ENCODE data around the gene SIRT6. TPM values are rescaled to one million over a fixed set of nuclear protein-coding genes. Genes with fewer than 3 reads are reported as not detected.
A peak's percentile ranks its signal among the peaks of the same experiment; 100 is the strongest.
"Not testable (repeated sequence)": the region's sequence is repeated elsewhere in the genome, so short reads cannot be mapped to it uniquely, and the experiment has no call there.

SIRT6 gene
- total RNA-seq, 1 experiment from 2014 or later, result 10.0 TPM

DNA sequence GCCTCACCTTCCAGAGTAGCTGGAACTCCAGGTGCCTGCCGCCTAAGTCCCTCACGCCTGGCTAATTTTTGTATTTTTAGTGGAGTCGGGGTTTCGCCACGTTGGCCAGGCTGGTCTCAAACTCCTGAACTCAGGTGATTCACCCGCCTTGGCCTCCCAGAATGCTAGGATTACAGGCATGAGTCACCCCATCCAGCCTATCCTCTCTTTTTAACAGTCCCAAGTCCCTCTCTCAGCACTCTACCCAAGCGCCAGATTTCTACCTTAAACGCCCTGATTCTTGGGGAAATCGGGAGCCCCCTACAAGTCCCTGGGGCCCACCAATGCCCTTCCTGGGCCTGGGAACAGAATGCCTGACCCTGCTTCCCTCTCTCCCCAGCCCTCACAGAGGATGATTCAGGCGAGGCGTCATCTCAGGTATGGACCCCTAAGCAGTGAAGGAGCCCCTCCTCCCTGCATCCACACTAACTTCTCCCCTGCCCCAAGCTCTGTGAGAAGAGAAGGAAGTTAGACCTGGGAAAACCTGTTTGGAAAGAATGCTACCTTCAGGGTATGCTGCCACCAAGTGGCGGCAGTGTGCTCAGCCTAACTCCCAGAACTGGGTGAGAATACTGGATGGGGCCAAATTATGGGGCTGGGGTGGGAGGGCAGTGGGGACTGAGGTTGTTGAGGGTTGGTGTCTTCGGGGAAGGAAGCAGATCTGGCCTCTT is 26.2 kb upstream of the SIRT6 start:
- DNase-seq (ENCODE audit: low read depth, low spot score), result peak; percentile 41
- in situ Hi-C loops (cut with HindIII; ENCODE audit: low pct_unique_long_range_greater_than_20kb, low sequenced_read_pairs), result loop anchor here (25.0 kb wide), 1 partner anchor 221 kb away; the partner anchor contains the start of gene EEF2

DNA sequence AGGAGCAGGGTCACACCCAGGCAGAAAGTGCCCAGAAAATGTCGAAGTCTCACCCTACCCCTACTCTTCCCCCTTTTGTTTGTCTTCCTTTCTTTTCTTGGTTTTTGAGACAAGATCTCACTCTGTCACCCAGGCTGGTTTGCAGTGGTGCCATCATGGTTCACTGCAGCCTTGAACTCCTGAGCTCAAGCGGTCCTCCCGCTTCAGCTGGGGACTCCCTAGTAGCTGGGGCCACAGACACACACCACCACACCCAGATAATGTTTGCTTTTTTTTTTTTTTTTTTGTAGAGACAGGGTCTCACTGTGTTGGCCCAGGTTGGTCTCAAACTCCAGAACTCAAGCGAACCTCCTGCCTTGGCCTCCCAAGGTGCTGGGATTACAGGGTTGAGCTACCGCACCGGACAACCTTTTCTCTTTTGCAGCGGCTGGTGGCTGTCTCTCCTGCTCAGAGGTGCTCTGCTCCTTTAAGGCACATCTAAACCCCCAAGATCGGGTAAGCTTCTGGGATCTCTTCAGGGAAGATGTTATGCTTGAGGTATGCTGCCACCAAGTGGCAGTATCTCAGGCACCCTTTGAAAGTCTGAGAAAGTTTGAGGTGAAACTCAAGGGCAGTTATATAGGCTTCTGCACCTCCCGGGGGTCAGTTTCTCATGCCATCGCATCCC is 24.6 kb upstream of the SIRT6 start:
- in situ Hi-C loops (cut with HindIII; ENCODE audit: low pct_unique_long_range_greater_than_20kb, low sequenced_read_pairs), result loop anchor here (25.0 kb wide), 1 partner anchor 220 kb away; the partner anchor contains the start of gene EEF2
- DNase-seq (ENCODE audit: low read depth, low spot score), result peak; percentile 62

DNA sequence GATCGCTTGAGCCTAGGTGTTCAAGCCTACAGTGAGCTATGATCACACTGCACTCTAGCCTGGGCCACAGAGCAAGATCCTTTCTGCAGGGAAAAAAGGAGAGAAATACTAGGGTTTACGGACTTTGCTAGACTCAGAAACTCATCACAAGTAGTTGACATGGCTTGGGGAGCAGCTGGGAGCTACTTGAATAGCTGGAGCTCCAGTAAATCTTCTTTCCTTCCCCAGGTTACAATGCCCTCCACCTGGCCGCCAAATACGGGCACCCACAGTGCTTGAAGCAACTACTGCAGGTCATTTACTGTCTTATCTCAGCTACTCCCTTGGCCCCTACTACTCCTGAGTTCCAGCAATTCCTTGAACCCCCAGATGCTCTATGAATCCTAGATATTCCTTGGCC is 19.4 kb upstream of the SIRT6 start:
- DNase-seq (ENCODE audit: low read depth, low spot score), result no peak
- in situ Hi-C loops (cut with HindIII; ENCODE audit: low pct_unique_long_range_greater_than_20kb, low sequenced_read_pairs), result loop anchor here (25.0 kb wide), 1 partner anchor 214 kb away; the partner anchor contains the start of gene EEF2

DNA sequence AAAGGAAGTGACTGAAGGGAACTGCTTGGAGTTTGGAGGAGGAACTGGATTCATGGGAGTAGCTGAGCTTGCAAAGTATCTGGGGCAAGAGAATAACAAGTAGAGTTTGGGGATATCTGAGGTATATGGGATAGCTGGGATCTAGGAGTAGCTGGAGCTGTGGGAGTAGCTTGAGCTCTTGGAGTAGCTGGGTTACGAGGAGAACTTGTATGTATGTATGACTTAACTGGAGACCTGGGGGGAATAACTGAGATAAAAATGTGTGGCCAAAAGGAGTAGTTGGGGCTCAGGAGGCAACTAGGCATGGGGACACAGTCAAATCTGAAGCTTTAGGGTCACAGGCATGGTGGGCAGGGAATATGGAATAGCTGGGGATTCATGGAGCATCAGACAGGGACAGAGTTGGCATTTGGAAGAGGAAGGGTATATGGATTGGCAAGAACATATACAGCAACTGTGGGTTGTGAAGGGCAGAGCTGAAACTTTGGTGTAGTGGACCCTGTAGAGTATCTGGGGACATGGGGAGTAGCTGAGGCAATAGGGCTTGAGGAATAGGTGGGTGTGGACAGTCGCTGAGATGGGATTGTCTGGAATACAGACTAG is 18.7 kb upstream of the SIRT6 start:
- no peak for DNase-seq (ENCODE audit: low read depth, low spot score)
- in situ Hi-C loops (cut with HindIII; ENCODE audit: low pct_unique_long_range_greater_than_20kb, low sequenced_read_pairs), result loop anchor here (25.0 kb wide), 1 partner anchor 214 kb away; the partner anchor contains the start of gene EEF2

DNA sequence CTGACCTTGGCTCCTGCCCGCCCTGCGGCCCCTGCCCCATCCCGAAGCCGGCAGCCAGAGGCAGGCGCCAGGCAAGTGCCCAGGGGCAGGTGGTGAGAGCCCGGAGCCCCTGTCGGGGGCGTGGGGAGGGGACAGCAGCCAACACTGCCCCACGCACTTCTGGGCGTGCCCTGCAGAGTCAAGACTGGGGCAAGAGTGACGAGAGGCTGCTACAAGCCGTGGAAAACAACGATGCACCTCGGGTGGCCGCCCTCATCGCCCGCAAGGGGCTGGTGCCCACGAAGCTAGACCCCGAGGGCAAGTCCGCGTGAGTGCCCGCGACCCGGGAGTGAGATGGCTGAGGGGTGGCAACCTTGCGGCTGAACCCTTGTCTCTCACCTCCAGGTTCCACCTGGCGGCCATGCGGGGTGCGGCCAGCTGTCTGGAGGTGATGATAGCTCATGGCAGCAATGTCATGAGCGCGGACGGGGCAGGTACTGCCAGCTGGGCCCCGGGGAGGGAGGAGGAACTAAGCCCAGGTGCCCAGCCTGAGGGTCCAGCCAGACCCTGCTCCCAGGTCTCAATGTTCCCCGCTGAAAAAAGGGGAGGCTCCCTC is 17.4 kb upstream of the SIRT6 start:
- no peak for DNase-seq (ENCODE audit: low read depth, low spot score)
- in situ Hi-C loops (cut with HindIII; ENCODE audit: low pct_unique_long_range_greater_than_20kb, low sequenced_read_pairs), result loop anchor here (25.0 kb wide), 1 partner anchor 212 kb away; the partner anchor contains the start of gene EEF2

DNA sequence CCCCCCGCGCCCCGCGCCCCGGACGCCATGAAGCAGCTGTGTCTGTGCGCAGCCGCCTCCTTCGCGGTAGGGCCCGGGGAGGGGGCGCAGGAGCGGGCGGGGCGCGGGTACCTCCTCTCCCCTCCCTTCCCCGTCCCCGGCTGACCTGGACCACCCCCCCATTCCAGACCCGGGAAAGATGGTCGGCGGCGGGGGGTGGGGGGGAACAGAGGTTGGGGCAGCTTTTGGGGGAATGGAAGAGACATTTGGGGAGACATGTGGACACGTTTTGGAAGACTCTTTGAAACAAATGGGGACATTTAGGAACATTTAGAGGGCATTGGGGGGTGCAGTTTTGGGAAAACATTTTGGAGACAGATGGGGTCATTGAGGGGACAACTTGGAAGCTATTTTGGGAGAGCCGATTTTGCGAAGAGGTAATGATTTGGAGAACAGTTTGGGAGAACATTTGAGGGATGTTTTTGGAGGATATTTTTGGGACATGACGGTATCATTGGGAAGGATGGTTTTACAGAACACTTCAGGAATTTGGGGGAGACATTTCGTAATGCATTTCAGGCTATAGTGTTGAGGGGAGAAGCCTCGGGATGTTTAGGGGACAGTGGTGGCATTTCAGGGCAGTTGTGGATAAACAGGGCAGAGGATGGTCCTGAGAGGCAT is 16.2 kb upstream of the SIRT6 start:
- in situ Hi-C loops (cut with HindIII; ENCODE audit: low pct_unique_long_range_greater_than_20kb, low sequenced_read_pairs), result no loop called here
- no peak for DNase-seq (ENCODE audit: low read depth, low spot score)

DNA sequence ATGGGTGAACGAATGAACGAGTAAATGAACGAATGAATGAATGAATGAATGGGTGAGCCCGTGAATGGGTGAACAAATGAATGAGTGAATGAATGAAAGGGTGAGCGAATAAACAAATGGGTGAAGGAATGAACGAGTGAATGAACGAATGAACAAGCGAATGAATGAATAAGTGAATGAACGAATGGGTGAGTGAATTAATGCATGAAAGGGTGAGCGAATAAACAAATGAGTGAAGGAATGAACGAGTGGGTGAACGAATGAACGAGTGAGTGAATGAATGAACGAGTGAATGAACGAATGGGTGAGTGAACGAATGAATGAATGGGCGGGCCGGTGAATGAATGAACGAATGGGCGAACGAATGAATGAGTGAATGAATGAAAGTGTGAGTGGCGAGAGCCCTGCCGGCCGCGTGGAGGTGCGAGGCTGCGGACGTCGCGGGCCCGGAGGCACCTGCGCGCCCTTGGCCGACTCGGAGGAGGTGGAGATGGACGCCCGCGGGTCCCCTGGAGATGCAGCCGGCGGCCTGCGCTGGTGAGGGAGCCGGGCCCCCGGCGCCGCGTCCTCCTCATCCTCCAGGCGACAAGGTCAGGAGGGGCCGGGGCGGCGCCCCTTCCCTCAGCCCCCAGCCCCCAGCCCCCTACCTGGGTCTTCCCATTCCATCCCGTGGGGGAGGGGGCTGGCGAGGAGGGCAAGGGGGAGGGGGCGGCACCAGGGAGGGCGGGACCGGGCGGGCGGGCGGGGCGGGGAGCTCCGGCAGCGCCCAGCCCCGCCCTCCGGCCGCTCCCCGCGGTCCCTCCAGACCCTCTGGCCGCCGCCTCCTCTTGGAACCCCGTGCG is 15.5 kb upstream of the SIRT6 start:
- in situ Hi-C loops (cut with HindIII; ENCODE audit: low pct_unique_long_range_greater_than_20kb, low sequenced_read_pairs), result no loop called here
- no peak for DNase-seq (ENCODE audit: low read depth, low spot score)

DNA sequence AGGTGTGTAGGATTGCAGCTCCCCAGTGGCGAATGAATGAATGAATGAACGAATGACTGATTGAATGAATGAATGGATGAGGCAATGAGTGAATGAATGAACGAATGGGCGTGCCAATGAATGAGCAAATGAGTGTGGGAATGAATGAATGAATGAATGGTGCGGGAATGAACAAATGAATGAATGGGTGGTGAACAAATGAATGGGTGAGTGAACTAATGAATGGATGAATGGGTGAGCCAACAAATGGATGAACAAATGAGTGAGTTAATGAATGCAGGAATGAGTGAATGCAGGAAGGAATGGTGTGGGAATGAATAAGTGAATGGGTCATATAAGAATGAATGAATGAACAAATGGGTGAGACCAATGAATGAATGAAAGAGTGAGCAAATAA is 14.9 kb upstream of the SIRT6 start:
- no peak for DNase-seq (ENCODE audit: low read depth, low spot score)
- in situ Hi-C loops (cut with HindIII; ENCODE audit: low pct_unique_long_range_greater_than_20kb, low sequenced_read_pairs), result no loop called here

DNA sequence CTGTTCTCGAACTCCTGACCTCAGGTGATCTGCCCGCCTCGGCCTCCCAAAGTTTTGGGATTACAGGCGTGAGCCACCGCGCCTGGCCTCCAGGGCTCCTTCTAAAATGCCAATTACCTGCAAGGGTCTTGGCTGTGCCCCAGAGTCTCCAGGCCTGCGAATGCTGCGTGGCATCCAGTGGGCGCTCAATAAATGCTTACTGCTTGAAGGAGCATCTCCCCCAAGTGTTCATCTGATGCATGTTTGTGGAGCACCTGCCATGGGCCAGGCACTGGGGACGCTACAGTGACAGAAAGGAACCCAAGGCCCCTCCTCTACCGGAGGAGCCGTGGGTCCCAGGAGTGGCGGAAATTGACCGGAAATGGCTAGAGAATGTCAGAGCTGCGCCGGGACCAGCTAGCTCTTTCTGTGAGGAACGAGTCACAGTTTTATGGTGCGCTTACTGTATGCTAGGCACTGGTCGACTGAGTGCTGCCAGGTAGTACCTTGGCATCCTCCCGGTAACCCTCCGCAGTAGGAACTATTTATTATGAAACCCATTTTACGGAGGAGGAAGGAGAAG is 14.3 kb upstream of the SIRT6 start:
- in situ Hi-C loops (cut with HindIII; ENCODE audit: low pct_unique_long_range_greater_than_20kb, low sequenced_read_pairs), result no loop called here
- no peak for DNase-seq (ENCODE audit: low read depth, low spot score)

DNA sequence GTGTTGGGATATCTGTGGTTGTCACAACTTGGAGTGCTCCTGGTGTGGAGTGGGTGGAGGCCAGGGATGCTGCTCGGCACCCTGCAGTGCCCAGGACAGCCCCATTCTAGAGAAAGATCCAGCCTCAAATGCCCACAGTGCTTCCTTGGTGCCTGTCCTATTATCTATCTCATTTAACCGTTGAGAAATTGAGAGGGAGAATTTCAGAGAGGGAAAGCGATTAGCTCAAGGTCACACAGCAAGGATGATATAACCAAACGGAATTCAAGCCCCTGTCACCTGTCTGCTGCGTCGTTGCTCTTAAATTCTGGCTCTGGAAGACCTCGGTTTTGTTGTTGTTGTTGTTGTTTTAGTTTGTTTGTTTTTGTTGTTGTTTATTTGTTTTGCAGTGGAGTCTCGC is 13.6 kb upstream of the SIRT6 start:
- in situ Hi-C loops (cut with HindIII; ENCODE audit: low pct_unique_long_range_greater_than_20kb, low sequenced_read_pairs), result no loop called here
- DNase-seq (ENCODE audit: low read depth, low spot score), result no peak

DNA sequence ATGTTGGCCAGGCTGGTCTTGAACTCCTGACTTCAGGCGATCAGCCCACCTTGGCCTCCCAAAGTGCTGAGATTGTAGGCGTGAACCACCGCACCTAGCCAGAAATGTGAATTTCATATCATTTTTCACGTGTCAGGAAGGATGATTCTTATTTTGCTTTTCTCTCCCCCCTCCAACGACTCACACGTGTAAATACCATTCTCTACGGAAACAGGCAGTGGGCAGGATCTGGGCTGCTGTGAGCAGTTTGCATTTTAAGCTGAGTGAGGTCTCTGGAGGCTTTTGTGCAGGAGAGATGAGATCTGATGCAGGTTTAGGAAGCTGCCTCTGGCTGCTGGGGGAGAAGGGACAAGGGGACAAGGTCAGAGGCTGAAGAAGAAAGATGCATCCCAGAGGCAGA is 12.0 kb upstream of the SIRT6 start:
- in situ Hi-C loops (cut with HindIII; ENCODE audit: low pct_unique_long_range_greater_than_20kb, low sequenced_read_pairs), result no loop called here
- DNase-seq (ENCODE audit: low read depth, low spot score), result no peak

DNA sequence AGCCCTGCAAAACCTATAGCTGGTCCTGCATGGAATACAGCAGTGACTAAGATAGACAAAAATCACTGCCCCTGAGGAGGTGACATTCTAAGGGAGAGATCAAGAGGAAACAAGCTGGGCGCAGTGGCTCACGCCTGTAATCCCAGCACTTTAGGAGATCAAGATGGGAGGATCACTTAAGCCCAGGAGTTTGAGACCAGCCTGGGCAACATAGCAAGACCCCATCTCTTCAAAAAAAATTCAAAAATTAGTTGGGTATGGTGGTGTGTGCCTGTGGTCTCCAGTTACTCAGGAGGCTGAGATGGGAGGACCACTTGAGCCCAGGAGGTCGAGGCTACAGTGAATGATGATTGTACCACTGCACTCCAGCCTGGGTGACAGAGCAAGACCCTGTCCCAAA is 10.2 kb upstream of the SIRT6 start:
- DNase-seq (ENCODE audit: low read depth, low spot score); in situ Hi-C loops (cut with HindIII; ENCODE audit: low pct_unique_long_range_greater_than_20kb, low sequenced_read_pairs): not testable (repeated sequence)

DNA sequence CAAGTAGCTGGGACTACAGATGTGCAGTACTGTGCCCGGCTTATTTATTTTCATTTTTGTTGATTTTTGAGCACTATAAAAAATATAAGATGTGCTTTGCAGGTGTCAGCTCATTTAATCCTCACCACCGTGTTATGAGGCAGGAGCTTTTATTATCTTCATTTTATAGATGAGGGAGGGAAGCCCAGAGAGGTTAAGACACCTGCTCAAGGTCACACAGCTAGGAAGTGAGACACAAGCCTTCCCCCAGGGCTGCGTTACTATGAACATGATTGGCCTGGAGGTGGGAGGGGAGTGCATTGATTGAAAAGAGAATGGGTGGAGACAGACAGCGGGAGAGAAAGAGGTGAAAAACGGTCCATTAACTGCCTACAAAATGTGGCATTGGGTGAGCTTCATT is 7.3 kb upstream of the SIRT6 start:
- in situ Hi-C loops (cut with HindIII; ENCODE audit: low pct_unique_long_range_greater_than_20kb, low sequenced_read_pairs), result no loop called here
- no peak for DNase-seq (ENCODE audit: low read depth, low spot score)

DNA sequence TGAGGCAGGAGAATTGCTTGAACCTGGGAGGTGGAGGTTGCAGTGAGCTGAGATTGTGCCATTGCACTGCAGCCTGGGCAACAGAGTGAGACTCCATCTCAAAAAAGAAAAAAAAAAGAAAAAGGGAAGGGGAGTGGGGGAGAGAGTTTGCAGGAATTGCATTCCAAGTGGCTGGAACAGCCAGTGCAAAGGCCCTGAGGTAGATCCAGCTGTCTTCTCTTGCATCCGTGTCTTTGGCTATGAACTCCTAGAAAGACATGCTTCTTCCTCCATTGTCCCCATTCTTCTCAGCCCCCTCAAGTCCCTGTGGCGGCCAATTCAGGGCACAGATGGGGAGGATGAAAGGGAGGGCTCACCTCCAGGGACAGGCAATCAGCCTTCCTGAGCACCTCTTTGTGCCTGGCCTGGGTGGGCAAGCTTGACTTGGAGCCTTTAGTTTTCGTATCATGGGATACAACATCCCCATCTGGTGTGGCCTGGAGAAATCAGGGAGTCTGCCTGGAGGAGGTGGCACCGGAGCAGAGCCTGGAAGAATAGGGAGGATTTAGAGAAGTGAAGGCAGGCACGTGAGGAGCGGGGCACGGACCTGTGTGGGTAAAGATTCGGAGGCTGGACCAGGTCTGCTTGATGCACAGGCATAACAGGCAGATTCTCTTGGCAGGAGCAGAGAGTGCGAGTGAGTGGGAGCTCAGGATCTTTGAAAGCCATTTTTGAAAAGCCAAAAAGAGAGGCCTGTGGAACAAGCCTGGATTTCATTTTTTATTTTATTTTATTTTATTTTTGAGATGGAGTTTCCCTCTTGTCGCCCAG is 5.2 kb upstream of the SIRT6 start:
- in situ Hi-C loops (cut with HindIII; ENCODE audit: low pct_unique_long_range_greater_than_20kb, low sequenced_read_pairs), result no loop called here
- DNase-seq (ENCODE audit: low read depth, low spot score), result no peak

DNA sequence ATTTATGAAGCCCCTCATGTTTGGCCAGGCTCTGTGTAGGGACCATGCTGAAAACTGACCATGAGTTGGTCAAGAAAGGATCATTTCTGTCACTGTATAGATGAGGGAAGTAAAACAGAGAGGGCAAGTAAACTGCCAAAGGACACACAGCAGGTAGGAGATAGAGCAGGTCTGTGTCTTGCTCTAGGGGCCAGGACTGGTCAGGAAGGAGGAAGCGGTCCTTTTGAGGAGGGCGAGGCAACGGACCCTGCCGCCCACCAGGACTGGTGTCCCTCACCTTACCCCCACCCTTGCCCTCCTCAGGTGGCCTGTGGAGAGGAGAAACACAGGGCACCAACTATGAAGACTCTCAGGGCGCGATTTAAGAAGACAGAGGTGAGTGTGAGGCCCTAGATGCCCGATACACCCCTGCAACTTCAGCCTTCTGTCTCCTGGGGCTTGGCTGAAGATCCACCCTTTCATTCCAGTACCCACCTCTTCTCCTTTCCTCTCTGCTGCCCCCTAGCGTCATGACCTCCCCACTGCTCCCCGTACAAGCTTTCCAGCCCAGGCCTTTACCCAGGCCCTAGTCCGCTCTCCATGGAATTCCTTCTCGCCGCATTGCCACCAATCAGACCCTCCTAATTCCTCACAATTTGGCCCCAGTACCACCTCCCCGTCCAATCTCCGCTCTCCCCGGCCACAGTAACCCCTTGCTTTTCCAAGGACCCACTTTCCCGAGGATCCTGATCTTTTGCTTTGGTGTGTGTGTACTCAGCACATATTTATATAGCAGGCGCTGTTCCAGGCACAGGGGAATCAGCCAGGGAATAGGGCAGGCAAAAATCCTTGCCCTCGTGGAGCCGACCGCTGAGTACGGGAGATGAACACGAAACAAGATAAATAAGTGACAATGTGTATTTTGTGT is 4.0 kb upstream of the SIRT6 start:
- in situ Hi-C loops (cut with HindIII; ENCODE audit: low pct_unique_long_range_greater_than_20kb, low sequenced_read_pairs), result no loop called here
- peak; percentile 83 for DNase-seq (ENCODE audit: low read depth, low spot score)

Data from SK-MEL-5 (cell line).